ENCODE data around the gene STEAP4. TPM values are rescaled to one million over a fixed set of nuclear protein-coding genes. Genes with fewer than 3 reads are reported as not detected.

The STEAP4 gene
- total and polyA plus RNA-seq, 2 experiments from 2014 or later: 0.06 TPM; not detected in 1

GRCh38 chr7:88223265-88223664 lies 83.4 kb downstream of the STEAP4 start (continued):
- TF ChIP-seq NANOG (IDR thresholded peaks at IDR 0.05; ENCODE audit: borderline replicate concordance): no peak
- no peak for TF ChIP-seq CTCF (conservative IDR thresholded peaks at IDR 0.05; ENCODE audit: low read depth in 2 of 2)
- TF ChIP-seq EZH2phosphoT487 (IDR thresholded peaks at IDR 0.05; ENCODE audit: unreplicated experiment): no peak
- TF ChIP-seq REST (IDR thresholded peaks at IDR 0.05; ENCODE audit: unreplicated experiment): no peak
- no peak for TF ChIP-seq ZNF114 (CRISPR knock-in tag; IDR thresholded peaks at IDR 0.05)
- TF ChIP-seq STAT1 (IDR thresholded peaks at IDR 0.05; ENCODE audit: unreplicated experiment): no peak
- TF ChIP-seq ZNF331 (CRISPR knock-in tag; IDR thresholded peaks at IDR 0.05; ENCODE audit: low read depth): no peak
- no peak for TF ChIP-seq ETS1 (IDR thresholded peaks at IDR 0.05)

Other genes starting within 250 kb of the STEAP4 start
- 141 and 169 TPM in 2 replicates for gene SRI, start 86.9 kb downstream of the STEAP4 start, total RNA-seq (2014; rRNA removed; shearing (Covaris generic))
- 288 and 321 TPM in 2 replicates for gene SRI, start 86.9 kb downstream of the STEAP4 start, polyA plus RNA-seq (2016; fragmentation: Nextera tagmentation; extraction: Ambion mirVana)

Measured in GM23338 (cell line).